ENCODE results near the gene TMEM132C. TPM values are rescaled to one million over a fixed set of nuclear protein-coding genes. Genes with fewer than 3 reads are reported as not detected.

TMEM132C gene
- total and polyA plus RNA-seq, 2 of the 4 experiments (the other 2 are of a cell fraction), result not detected

DNA sequence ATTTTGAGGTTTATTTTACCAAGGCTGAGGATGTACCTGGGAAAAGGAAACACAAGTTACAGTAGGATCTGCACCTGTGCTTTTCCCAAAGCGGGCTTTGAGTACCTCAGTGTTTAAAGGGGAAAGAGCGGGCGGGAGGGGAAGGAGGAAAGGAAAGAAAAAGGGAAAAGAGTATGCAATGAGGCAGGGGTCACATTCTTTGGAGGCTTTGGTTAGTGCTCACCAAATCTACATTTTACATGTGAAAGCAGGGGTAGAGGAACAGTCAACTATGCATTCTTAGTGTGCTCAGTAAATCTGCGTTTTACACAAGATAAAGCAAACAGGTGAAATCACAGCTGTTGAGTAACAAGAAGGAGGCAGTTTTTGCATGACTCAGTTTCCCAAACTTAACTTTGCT lies 242.2 kb downstream of the TMEM132C start:
- Histone ChIP-seq H4K20me1 (ENCODE audit: insufficient read depth, low read length) (no peaks in the 10 kb centered on the region), H3K9ac (ENCODE audit: low read depth, low read length) (no peak overlapping the region), H3K27ac (ENCODE audit: insufficient read depth, low read length) (no peak overlapping the region), H2BK120ac (ENCODE audit: low read depth, low read length) (no peak overlapping the region), H3K14ac (replicated peaks; ENCODE audit: low read depth, low read length) (no peak overlapping the region), H2BK15ac (ENCODE audit: low read depth, low read length) (no peak overlapping the region), H2BK5ac (ENCODE audit: low read depth, low read length, poor library complexity, severe bottlenecking) (no peak overlapping the region), H2AK5ac (ENCODE audit: low read depth, low read length) (no peak overlapping the region), H4K91ac (ENCODE audit: insufficient read depth, low read depth, low read length) (no peak overlapping the region), H3K9me1 (ENCODE audit: insufficient read depth, low read length) (no peaks in the 10 kb centered on the region), H3K36me3 (ENCODE audit: control insufficient read depth, insufficient read depth, low read length) (no peaks in the 10 kb centered on the region), H4K8ac (ENCODE audit: low read depth in 2 of 2, low read length in 2 of 2) (no peak overlapping the region), H3K4ac (ENCODE audit: low read depth, low read length) (no peak overlapping the region), H3K27me3 (ENCODE audit: control insufficient read depth, insufficient read depth, low read length) (no peaks in the 10 kb centered on the region), H3K79me1 (ENCODE audit: low read depth in 1 of 2, low read length in 2 of 2) (no peaks in the 10 kb centered on the region), H3K4me3 (ENCODE audit: insufficient read depth, low read depth, low read length) (no peak overlapping the region), H4K5ac (ENCODE audit: low read depth, low read length) (no peak overlapping the region), H3K4me1 (ENCODE audit: control insufficient read depth, insufficient read depth, low read length) (no peaks in the 10 kb centered on the region), H3K4me2 (ENCODE audit: low read depth, low read length) (no peak overlapping the region), H3K9me3 (ENCODE audit: control insufficient read depth, insufficient read depth, low read length) (peaks cover 40% of the 10 kb centered on the region), H3K18ac (ENCODE audit: low read depth, low read length) (no peak overlapping the region), H2BK20ac (ENCODE audit: low read depth, low read length) (no peak overlapping the region), H3K23ac (ENCODE audit: low read depth, low read length) (no peak overlapping the region), H2AFZ (replicated peaks; ENCODE audit: low read length, poor library complexity) (no peak overlapping the region), H3K56ac (ENCODE audit: extremely low read depth, insufficient read depth, low read length) (no peak overlapping the region), H2AK9ac (replicated peaks; ENCODE audit: low read depth, low read length, poor library complexity) (no peak overlapping the region)
- ATAC-seq (ENCODE audit: low read depth) (no peak), DNase-seq (no peak)
- POLR2A ChIA-PET (ENCODE audit: unreplicated experiment), result no interaction called here
- in situ Hi-C loops (cut with MboI; ENCODE audit: low sequenced_read_pairs), result no loop called here
- TF ChIP-seq SMC3 (IDR thresholded peaks at IDR 0.05; ENCODE audit: low read depth, low read length) (no peak), CHD1 (IDR thresholded peaks at IDR 0.05; ENCODE audit: low read depth, low read length) (no peak), BHLHE40 (IDR thresholded peaks at IDR 0.05; ENCODE audit: low read depth, low read length) (no peak), FOS (IDR thresholded peaks at IDR 0.05; ENCODE audit: low read depth, low read length) (no peak), MAFK (IDR thresholded peaks at IDR 0.05; ENCODE audit: low read depth, low read length) (no peak), RCOR1 (IDR thresholded peaks at IDR 0.05; ENCODE audit: insufficient replicate concordance, low read length) (no peak), MXI1 (IDR thresholded peaks at IDR 0.05; ENCODE audit: borderline replicate concordance, low read depth, low read length) (no peak), POLR2A (IDR thresholded peaks at IDR 0.05; ENCODE audit: low read depth, low read length) (no peak), RFX5 (IDR thresholded peaks at IDR 0.05; ENCODE audit: low read depth, low read length) (no peak), CEBPB (IDR thresholded peaks at IDR 0.05; ENCODE audit: low read depth, low read length) (no peak), MAZ (IDR thresholded peaks at IDR 0.05; ENCODE audit: borderline replicate concordance, low read depth, low read length) (no peak), RAD21 (IDR thresholded peaks at IDR 0.05; ENCODE audit: low read length) (no peak), NFE2L2 (IDR thresholded peaks at IDR 0.05; ENCODE audit: low read depth, low read length) (no peak)
- TF ChIP-seq, protein P1, sequence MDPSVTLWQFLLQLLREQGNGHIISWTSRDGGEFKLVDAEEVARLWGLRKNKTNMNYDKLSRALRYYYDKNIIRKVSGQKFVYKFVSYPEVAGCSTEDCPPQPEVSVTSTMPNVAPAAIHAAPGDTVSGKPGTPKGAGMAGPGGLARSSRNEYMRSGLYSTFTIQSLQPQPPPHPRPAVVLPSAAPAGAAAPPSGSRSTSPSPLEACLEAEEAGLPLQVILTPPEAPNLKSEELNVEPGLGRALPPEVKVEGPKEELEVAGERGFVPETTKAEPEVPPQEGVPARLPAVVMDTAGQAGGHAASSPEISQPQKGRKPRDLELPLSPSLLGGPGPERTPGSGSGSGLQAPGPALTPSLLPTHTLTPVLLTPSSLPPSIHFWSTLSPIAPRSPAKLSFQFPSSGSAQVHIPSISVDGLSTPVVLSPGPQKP (IDR thresholded peaks at IDR 0.05; ENCODE audit: borderline replicate concordance, low read depth, low read length), result no peak
- TF ChIP-seq, protein P2, sequence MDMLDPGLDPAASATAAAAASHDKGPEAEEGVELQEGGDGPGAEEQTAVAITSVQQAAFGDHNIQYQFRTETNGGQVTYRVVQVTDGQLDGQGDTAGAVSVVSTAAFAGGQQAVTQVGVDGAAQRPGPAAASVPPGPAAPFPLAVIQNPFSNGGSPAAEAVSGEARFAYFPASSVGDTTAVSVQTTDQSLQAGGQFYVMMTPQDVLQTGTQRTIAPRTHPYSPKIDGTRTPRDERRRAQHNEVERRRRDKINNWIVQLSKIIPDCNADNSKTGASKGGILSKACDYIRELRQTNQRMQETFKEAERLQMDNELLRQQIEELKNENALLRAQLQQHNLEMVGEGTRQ (IDR thresholded peaks at IDR 0.05; ENCODE audit: low read depth, low read length), result no peak
- TF ChIP-seq, protein P3, sequence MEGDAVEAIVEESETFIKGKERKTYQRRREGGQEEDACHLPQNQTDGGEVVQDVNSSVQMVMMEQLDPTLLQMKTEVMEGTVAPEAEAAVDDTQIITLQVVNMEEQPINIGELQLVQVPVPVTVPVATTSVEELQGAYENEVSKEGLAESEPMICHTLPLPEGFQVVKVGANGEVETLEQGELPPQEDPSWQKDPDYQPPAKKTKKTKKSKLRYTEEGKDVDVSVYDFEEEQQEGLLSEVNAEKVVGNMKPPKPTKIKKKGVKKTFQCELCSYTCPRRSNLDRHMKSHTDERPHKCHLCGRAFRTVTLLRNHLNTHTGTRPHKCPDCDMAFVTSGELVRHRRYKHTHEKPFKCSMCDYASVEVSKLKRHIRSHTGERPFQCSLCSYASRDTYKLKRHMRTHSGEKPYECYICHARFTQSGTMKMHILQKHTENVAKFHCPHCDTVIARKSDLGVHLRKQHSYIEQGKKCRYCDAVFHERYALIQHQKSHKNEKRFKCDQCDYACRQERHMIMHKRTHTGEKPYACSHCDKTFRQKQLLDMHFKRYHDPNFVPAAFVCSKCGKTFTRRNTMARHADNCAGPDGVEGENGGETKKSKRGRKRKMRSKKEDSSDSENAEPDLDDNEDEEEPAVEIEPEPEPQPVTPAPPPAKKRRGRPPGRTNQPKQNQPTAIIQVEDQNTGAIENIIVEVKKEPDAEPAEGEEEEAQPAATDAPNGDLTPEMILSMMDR (conservative IDR thresholded peaks at IDR 0.05; ENCODE audit: low read depth, low read length), result no peak
- BruUV-seq (replicated peaks), result no TSS peak
- intact Hi-C loops (cut with micrococcal nuclease), result no loop called here
- WGBS, 2 experiments (ENCODE audit: extremely low coverage in 2 of 2, insufficient read length in 1 of 2), result 25% methylated on average over 1 of the region's 4 CpGs; no CpG with 5 or more reads in 1 of the 2 experiments
- CTCF ChIA-PET, result no interaction called here
- dilution Hi-C loops (cut with HindIII; ENCODE audit: low sequenced_read_pairs, unreplicated experiment), result no loop called here

Data from IMR-90 (cell line).